Left kidney (tissue), 2 donors: ENCODE data around the gene GGTA1. TPM values are rescaled to one million over a fixed set of nuclear protein-coding genes. Genes with fewer than 3 reads are reported as not detected.

Source experiments
- DNase-seq: peaks from one replicate; pipeline ENCODE4 v3.0.0-alpha.2; 2013
- polyA plus RNA-seq: library from polyadenylated mRNA; unstranded; fragments of 120-200 nt; gene quantifications from one replicate; pipeline ENCODE4 v1.2.1, GENCODE V29; 2013; ENCODE audit not compliant: insufficient read length

GGTA1 gene
- polyA plus RNA-seq, 1 donor: 5.2 TPM

DNA sequence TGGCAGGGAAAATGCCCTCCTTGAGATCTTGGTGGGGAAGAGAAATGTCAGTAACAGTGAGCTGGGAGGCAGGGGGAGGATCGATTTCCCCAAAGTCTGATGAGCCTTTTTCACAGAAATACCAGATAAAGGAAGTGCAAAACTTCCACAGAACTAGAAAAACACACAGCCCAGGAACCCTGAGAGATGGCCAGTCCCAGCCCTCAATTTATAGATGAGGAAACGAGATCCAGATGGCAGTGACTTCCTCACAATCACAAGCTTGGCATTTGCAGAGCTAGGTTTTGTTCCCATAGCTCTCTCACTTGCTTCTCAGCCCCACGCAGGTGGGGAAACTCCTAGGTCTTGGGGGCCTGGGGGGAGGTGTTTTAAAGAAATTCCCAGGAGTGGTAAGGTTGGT, 3.8 kb upstream of the GGTA1 start:
- DNase-seq: no peak

DNA sequence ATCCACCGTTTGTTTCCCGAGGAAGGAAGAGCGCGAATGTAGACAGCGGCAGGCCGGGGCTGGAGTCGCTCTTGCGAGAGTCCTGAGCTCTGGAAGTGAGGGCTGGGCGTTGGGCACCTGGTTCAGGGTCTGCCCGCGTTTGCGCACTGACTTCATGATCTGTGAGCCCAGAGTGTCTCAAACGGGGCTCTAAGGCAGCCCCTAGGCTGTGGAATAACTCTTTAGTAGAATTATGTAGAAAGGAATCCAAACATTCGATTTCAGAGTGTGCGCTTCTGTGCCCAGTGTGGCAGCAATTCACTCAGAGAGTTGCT, 478 bp upstream of the GGTA1 start:
- no peak for DNase-seq

GRCh38 chr9:121499177-121499426, 542 bp downstream of the GGTA1 start:
- no peak for DNase-seq

- no peak for DNase-seq
Observed at GRCh38 chr9:121498487-121499176, 1.0 kb downstream of the GGTA1 start.

- peak; percentile 80 for DNase-seq
Observed at GRCh38 chr9:121498150-121498486, 1.5 kb downstream of the GGTA1 start.

DNA sequence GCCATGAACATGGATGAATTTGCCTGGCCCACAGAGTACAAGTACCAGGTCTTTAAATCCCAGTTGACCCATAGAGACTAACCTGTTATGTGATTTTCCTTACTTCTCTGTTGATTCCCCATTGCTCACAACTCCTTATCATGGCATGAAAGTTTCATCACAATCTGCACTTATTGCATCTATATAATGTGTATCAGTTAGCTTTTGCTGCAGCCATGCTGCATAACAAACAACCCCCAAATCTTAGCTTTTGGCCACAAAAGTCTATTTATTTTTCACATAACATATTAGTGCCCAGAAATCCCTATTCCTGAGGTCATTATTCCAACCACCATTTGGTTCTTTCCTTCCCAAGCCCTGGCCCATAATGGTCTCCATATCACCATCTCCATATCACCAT, 3.7 kb downstream of the GGTA1 start:
- no peak for DNase-seq

DNA sequence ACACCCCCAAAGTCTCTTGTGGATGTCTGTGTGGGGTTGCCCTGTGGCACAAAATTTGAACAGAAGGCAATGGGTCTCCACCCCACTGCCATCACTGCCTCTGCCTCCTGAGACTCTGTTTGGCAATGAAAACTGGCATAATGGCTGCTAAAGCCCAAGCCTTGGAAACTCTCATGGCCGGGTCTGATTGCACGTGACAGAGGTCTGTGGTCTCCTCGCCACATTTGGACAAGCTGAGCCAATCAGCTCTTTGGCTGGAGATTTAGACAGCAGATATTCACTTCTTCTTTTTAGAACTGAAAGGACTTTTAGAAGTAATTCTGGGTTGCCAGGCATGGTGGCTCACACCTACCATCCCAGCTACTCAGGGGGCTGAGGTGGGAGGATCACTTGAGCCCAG, 5.5 kb downstream of the GGTA1 start:
- DNase-seq: no peak

DNA sequence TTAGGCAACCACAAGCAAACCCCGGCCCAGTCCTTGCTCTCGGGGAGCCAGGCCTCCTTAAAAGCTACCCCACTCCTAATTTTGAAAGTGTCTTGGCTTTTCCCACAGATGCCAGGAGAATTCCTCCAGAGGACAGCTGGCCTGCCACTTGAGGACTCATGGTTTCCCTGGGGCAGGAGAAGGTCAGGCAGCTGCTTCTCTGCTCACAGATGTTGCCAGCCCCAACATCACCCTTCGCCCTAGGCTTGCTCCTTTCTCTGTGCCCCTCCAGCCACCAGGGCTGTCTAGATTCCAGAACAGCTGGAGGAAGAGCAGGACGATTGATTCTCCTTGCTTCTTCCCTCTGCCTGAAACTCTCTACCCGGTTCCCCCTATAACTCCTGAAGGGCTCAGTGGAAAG, 8.5 kb downstream of the GGTA1 start:
- no peak for DNase-seq

DNA sequence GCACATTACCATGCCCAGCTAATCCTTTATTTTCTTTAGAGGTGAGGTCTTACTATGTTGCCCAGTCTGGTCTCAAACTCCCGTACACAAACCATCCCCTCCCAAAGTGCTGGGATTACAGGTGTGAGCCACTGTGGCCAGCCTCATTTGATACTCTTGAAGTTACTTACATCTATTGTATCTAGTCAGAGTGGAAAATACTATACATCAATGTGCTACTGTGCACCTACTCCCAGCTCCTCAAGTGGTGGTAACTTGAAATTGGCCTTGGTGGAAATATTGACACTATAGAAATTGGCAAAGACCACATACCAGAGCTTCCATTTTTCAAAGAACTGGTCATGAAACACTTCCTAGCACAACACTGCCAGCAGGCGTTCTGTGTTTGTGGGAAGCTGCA, 10.3 kb downstream of the GGTA1 start:
- no peak for DNase-seq

DNA sequence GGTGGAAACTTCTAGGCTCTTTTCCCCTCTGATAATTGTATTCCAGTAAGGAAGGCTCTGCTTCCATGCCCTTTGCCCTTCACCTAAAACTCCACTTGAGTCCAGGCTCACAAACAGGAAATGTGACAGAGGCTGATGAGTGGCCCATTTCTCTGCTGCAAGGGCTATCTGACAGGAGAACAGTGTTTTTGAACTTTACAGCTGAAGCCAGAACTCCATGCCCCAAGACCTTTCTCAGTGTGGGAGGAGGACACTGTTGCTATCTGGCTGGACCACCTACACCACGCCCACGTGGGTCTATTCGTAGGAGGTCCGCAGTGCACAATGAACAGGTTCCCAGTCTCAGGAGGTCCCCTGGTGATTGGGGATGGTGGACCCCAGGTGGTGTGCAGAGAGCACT, 13.6 kb downstream of the GGTA1 start:
- no peak for DNase-seq

- DNase-seq: no peak
Observed at GRCh38 chr9:121485623-121486022, 14.0 kb downstream of the GGTA1 start.

DNA sequence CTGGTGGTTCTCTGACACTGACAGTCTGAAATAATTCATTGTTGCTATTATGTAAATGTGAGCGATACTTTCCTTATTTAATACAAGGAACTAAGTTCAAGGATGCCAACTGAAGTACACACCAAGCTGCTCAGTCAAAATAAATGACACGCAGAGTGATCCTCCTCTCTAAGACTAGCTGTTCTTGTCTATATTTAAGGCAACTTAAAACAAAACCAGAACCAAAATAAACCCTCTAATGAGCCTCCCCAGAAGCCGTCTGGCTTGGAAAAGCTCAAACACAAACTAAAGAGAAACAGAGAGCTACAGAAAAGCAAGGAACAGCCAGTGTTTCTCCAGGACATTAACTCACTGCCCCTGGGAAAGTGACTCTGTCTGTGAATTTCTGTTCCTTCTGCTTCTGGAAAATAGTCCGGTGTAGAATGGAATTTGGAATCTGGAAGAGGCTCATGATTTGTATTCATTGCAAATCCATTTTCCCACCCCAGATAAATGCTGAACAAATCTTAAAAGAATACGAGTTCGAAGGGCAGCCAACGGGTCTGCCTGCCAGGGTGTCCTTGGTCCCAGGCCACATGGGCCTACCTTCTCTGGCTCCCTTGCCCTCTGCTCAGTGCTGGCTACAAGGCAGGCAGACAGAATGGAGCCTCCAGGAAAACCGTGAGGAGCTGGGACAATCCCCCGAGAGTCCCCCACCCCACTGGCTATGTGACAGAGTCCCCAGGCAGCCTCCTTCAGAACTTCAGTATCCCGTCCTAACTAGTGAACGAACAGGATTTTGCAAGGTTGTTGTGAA, 14.8 kb downstream of the GGTA1 start:
- no peak for DNase-seq

GRCh38 chr9:121483473-121484031, 16.1 kb downstream of the GGTA1 start:
- DNase-seq: no peak

- no peak for DNase-seq
Observed at GRCh38 chr9:121483049-121483448, 16.6 kb downstream of the GGTA1 start.

DNA sequence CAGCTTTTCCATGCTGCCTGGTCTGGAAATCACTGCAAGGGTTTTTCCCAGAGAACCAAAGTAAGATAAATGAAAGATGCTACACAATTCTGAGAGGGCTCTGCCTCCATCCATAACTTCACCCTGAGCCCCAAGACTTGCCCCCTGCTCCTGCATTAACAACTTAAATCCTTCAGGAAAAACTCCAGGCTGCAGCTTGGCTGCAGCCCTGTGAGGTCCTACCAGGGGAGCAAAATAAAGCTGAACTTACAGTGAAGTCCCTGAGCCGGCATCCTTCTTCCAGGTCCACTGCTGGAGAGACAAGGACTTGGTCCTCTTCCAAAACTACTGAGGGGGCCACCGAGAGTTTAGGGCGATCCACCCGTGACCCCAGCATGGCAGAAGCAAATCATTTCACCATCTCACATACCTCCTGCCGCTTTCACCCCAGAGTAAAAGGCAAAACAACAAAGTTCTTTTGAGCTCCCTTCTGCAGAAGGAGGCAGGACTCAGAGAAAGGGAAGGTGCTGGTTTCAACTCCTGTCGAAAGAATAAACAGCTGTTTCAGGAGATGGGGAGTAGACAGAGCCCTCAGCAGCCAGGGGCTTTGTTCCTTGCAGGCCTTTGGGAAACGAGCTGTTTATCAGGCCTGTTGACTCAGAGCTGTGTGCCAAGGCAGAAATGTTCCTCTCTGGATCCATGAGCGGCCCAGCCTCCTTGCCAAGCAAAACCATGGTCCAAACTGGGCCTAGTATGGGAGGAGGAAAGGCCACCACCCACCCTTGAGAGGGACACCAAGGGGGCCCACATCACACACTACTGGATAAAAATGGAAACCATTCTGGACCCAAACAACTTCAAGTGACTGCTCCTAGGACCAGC, 20.6 kb downstream of the GGTA1 start:
- no peak for DNase-seq

- no peak for DNase-seq
Observed at GRCh38 chr9:121476156-121476555, 23.5 kb downstream of the GGTA1 start.

- no peak for DNase-seq
Observed at GRCh38 chr9:121474231-121474947, 25.3 kb downstream of the GGTA1 start.

DNA sequence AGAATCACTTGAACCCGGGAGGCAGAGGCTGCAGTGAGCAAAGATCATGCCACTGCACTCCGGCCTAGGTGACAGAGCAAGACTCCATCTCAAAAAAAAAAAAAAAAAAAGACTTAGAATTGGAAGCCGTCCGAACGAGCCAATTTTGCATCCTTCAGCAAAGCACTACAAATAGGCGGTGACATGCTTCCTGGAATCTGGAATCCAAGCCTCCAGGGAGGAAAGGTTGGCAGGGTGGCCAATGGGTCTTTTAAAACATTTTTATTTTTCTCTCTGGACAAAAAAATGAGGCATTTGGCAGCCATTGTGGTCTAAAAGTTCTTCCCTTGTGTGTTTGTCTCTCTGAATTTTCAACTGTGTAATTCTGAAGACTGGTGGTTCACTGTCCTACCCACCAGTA, 26.4 kb downstream of the GGTA1 start:
- no peak for DNase-seq

DNA sequence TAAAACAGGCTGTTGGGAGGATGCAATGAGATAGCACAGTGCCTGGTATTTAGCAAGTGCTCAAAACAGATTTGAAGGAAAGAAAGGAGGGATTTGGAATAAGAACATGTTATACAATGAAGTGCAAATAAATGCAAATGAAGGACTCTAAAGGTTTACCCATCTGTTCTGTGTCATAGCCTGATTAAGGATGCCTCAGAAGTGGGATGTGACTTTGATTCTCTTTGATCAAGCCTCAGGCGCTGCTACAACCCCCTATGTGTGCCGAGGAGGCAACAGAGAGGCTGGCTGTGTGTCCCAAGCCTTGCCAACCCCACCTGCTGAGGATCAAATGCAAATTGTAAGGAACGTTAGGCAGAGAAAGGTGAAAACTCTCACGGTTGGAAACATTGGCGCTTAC, 27.2 kb downstream of the GGTA1 start:
- no peak for DNase-seq

GRCh38 chr9:121466142-121466541, 33.5 kb downstream of the GGTA1 start:
- no peak for DNase-seq

GRCh38 chr9:121464968-121465367, 34.7 kb downstream of the GGTA1 start:
- DNase-seq: no peak

GRCh38 chr9:121463026-121463807, 36.4 kb downstream of the GGTA1 start:
- no peak for DNase-seq
